ENCODE data around the gene DSCAM.

The DSCAM gene

GRCh38 chr21:40117236-40117635, 729.7 kb downstream of the DSCAM start:
- no peak for DNase-seq (ENCODE audit: low read depth)

DNA sequence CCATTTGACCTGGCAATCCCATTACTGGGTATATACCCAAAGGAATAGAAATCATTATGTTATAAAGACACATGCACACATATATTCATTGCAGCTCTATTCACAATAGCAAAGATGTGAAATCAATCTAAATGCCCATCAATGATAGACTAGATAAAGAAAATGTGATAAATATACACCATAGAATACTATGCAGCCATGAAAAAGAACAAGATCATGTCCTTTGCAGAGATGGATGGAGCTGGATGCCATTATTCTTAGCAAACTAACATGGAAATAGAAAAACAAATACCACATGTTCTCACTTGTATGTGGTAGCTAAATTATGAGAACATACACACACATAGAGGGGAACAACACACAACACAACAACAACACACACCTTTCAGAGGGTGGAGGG, 731.2 kb downstream of the DSCAM start:
- DNase-seq (ENCODE audit: low read depth): no peak

- no peak for DNase-seq (ENCODE audit: low read depth)
Observed at GRCh38 chr21:40102682-40103081, 744.3 kb downstream of the DSCAM start.

DNA sequence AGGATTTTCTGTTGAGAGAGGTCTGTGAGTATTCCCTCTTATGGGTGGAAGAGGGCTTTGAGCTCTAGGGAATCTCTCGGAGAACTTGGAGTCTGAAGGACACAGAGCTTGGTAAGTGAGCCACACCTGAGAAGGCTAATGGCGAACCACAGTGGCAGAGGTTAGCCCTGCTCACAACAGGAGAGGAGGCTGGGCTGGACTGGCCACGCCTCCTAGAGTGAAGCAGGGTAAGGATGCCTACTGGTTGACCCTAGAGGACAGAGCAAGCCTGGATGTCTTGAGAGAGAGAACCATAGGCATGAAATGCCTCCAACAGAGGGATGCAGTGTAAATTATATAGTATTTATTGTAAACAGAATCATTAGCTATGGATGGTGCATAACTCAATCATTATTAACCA, 747.1 kb downstream of the DSCAM start:
- no peak for DNase-seq (ENCODE audit: low read depth)

GRCh38 chr21:40095477-40095876, 751.5 kb downstream of the DSCAM start:
- no peak for DNase-seq (ENCODE audit: low read depth)

DNA sequence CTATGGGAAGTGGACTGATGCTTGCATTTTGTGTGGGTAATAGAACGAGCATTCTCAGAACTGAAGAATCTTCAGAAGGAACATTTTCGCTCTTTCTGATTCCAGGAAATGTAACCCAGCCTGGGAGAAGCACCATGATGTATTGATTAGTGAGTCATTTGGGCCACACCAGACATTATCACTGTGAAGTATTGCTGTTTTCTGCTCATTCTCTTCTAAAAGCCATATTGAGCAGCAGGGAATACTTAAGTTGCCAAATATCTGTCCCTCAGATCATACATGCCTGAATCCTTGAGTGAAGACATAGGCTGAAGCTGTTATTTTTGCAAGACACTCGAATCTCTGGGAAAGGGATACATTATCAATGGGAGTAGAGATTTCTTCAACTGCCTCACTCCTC, 766.6 kb downstream of the DSCAM start:
- DNase-seq (ENCODE audit: low read depth): no peak

- DNase-seq (ENCODE audit: low read depth): no peak
Observed at GRCh38 chr21:40074710-40075109, 772.2 kb downstream of the DSCAM start.

- DNase-seq (ENCODE audit: low read depth): no peak
Observed at GRCh38 chr21:40074198-40074597, 772.8 kb downstream of the DSCAM start.

DNA sequence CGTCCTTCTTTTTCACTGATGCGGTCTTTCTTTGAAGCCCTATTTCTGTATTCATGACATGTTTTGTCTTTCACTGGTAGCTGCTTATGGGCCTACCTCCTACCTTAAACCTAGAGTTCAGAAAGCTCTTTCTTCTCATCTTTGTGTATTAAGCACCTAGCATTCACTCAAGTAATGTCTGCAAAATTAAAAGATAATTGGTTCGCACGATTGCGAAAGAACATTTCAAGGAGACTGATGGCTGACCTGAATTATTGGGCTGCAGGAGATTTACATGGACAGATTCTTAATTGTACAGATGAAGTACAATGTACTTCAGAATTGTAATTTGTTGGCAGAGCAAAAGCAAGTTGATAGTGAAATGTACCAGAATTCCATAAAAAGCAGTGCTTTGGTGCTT, 773.3 kb downstream of the DSCAM start:
- DNase-seq (ENCODE audit: low read depth): no peak

- DNase-seq (ENCODE audit: low read depth): no peak
Observed at GRCh38 chr21:40070871-40071270, 776.1 kb downstream of the DSCAM start.

GRCh38 chr21:40067751-40068150, 779.2 kb downstream of the DSCAM start:
- no peak for DNase-seq (ENCODE audit: low read depth)

GRCh38 chr21:40066221-40066620, 780.7 kb downstream of the DSCAM start:
- DNase-seq (ENCODE audit: low read depth): no peak

GRCh38 chr21:40060083-40060677, 786.8 kb downstream of the DSCAM start:
- no peak for DNase-seq (ENCODE audit: low read depth)

DNA sequence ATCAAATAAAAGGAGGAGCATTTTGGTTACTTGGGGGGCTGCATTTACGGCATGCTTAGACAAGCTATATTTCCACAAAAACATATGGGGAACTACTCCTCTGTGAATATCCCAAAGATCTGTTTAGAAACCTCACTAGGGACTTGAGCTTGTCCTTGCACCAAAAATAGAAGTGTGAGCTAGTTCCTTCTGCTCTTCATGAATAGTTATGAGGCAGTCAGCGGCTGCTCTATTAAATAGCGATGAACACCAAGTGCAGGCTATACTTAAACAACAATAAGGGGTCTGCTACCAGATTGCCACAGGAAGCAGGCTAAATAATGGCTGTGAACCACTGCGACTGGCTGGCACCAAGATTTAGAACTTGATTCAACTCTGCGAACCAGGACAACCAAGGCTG, 789.6 kb downstream of the DSCAM start:
- no peak for DNase-seq (ENCODE audit: low read depth)

DNA sequence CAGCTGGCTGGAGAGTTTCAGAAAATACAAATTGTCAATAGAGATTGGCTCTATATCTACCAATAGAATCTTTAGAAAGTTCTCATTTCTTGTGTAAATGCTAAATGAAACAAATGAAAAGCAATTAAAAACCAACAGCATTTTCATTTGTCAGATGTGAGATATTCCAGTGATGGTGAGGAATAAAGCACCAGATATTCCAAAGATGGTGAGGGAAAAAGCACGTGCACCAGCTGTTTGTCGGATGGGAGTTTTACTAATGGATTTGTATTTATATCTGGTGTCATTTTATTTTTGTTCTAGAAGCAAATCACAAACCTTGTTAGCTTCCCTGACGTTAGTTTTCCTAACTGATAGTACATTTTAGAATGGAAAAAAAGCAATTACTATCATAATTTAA, 790.9 kb downstream of the DSCAM start:
- no peak for DNase-seq (ENCODE audit: low read depth)

DNA sequence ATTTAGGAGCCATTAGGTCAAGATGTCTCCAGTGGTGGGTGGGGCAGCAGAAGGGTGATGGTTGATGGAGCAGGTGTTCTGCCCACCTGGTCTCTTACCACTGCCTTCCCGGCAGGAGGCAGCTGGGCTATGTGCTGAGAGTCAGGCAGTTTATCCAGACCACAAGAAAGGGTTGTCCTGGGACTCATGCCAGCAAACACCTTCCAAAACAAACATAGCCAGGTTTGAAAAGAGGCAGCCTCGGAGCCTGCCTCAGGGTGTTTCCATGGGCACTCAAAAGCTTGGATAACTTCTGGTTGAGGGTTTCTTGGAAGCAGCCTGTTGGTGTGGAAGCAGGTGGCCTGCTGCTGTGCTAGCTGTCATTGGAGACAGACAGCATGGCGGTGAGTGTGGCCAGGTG, 792.6 kb downstream of the DSCAM start:
- DNase-seq (ENCODE audit: low read depth): no peak

GRCh38 chr21:40053007-40053406, 794.0 kb downstream of the DSCAM start:
- no peak for DNase-seq (ENCODE audit: low read depth)

- DNase-seq (ENCODE audit: low read depth): no peak
Observed at GRCh38 chr21:40052276-40052675, 794.7 kb downstream of the DSCAM start.

DNA sequence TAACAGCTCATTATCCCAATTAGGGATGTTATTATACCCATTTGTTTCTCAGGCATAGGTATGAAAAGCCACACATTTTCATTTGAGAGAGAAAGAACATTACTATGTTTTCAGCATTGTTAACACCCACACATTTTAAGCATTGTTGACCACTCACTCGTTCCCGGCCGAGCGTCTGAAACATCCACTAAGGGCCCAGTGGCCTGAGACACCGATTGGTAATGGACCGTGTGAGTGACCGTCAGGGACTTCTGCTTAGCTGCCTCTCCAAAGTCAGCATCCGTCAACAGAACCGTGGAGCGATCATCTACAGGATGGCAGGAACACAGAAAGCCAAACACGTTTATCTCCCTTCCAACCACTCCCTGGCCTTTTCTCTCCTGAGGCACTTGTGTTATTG, 795.2 kb downstream of the DSCAM start:
- DNase-seq (ENCODE audit: low read depth): no peak

GRCh38 chr21:40049931-40050290, 797.0 kb downstream of the DSCAM start:
- no peak for DNase-seq (ENCODE audit: low read depth)

GRCh38 chr21:40049031-40049930, 797.7 kb downstream of the DSCAM start:
- no peak for DNase-seq (ENCODE audit: low read depth)

DNA sequence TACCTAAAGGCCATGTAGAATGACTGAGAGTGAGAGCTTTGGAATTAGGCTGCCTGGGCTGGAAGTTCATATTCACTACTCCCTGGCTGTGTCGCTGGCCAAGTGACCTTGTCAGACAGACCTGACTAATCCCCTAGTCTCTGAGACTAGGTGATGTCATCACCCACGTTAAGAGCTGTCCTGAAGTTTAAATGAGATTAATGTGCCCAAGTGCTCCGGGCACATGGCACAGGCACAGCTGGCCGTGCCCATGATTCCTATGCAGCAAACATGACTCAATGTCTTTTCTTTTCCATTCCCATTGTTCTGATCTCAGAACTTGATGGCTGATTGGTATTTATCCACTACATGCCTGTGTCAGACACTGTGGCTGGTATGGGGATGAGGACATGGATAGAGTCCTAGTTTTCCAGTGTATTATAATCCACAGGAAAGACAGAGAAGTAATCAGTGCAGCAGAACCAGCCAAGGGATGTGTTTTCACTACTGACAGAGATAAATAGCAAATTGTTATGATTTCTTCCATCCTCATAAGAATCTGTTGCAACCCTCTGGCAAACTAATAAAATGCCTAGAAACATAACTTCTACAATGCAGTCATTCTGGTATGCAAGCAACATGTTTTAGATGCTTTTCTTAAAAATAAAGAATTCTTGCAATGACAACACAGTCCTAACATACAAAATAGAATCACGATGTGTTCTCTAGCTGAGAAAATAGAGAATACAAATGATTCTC, 798.8 kb downstream of the DSCAM start:
- DNase-seq (ENCODE audit: low read depth): no peak

GRCh38 chr21:40047211-40047610, 799.7 kb downstream of the DSCAM start:
- DNase-seq (ENCODE audit: low read depth): no peak
